Measurements from ENCODE around the gene POLR2J2.
"Not testable (repeated sequence)": the region's sequence is repeated elsewhere in the genome, so short reads cannot be mapped to it uniquely, and the experiment has no call there.

- TF ChIP-seq CTCF (IDR thresholded peaks at IDR 0.05; ENCODE audit: insufficient read depth, low read length, poor library complexity, severe bottlenecking); EZH2phosphoT487 (conservative IDR thresholded peaks at IDR 0.05; ENCODE audit: low read length): not testable (repeated sequence)
Observed at GRCh38 chr7:102680780-102681179, 9.3 kb upstream of the POLR2J2 start.
